HepG2 (cell line): ENCODE measurements around the gene PPP1R1B. TPM values are rescaled to one million over a fixed set of nuclear protein-coding genes. Genes with fewer than 3 reads are reported as not detected.
A peak's percentile ranks its signal among the peaks of the same experiment; 100 is the strongest.

ENCODE experiments used
- AHR ChIP-seq: IDR thresholded peaks from 2 replicates; pipeline ENCODE4 v1.6.1; 2018; ENCODE audit warnings: missing genetic modification reagents, missing compliant biosample characterization
- ATM ChIP-seq: fragments of 450-650 bp; IDR thresholded peaks from 2 replicates; pipeline ENCODE4 v1.7.1; 2017; ENCODE audit warnings: mild to moderate bottlenecking, borderline replicate concordance
- ERF ChIP-seq: IDR thresholded peaks from 2 replicates; pipeline ENCODE4 v1.6.1; 2018; ENCODE audit warnings: missing biosample characterization, missing genetic modification reagents
- MBD4 ChIP-seq: IDR thresholded peaks from 2 replicates; pipeline ENCODE4 v1.6.1; 2012; ENCODE audit warnings: low read length, inconsistent platforms, borderline replicate concordance
- MTA1 ChIP-seq: sonication (generic); formaldehyde crosslinking; IDR thresholded peaks from 2 replicates; pipeline ENCODE4 v1.4.0; 2020; ENCODE audit warnings: missing genetic modification reagents, mild to moderate bottlenecking, borderline replicate concordance
- NR1H2 ChIP-seq: sonication (generic); formaldehyde crosslinking; IDR thresholded peaks from 2 replicates; pipeline ENCODE4 v1.8.1; 2022; ENCODE audit warnings: low read depth, missing genetic modification reagents, borderline replicate concordance
- NR2F6 ChIP-seq, 2 experiments: IDR thresholded peaks; 2 replicates each; pipeline ENCODE4 v1.6.1; 2016; ENCODE audit warnings: antibody characterized with exemption in 1 of 2, mild to moderate bottlenecking in 1 of 2
- PHF8 ChIP-seq: sonication (generic); formaldehyde crosslinking; IDR thresholded peaks from 2 replicates; pipeline ENCODE4 v1.5.0; 2020; ENCODE audit warnings: missing genetic modification reagents
- RBM39 ChIP-seq: fragments of 200-400 bp; formaldehyde crosslinking; IDR thresholded peaks from one replicate; pipeline ENCODE4 v1.6.1; 2018; ENCODE audit warnings: antibody characterized with exemption, mild to moderate bottlenecking, low read depth, low read length; ENCODE audit not compliant: poor library complexity, severe bottlenecking
- RNF2 ChIP-seq: fragments of 450-650 bp; conservative IDR thresholded peaks from 2 replicates; pipeline ENCODE4 v1.6.1; 2016; ENCODE audit warnings: low read depth
- RNF219 ChIP-seq: sonication (generic); formaldehyde crosslinking; IDR thresholded peaks from 2 replicates; pipeline ENCODE4 v1.5.0; 2020; ENCODE audit warnings: mild to moderate bottlenecking, missing genetic modification reagents
- TBX3 ChIP-seq: fragments of 450-650 bp; IDR thresholded peaks from 2 replicates; pipeline ENCODE4 v1.6.1; 2017; ENCODE audit warnings: antibody characterized with exemption, mild to moderate bottlenecking, inconsistent platforms, borderline replicate concordance
- TEF ChIP-seq: sonication (generic); formaldehyde crosslinking; IDR thresholded peaks from 2 replicates; pipeline ENCODE4 v1.5.0; 2020; ENCODE audit warnings: missing genetic modification reagents
- TSC22D2 ChIP-seq: sonication (generic); formaldehyde crosslinking; IDR thresholded peaks from 2 replicates; pipeline ENCODE4 v1.5.1; 2020; ENCODE audit warnings: missing genetic modification reagents, mild to moderate bottlenecking, borderline replicate concordance
- ZBTB10 ChIP-seq: sonication (generic); formaldehyde crosslinking; IDR thresholded peaks from 2 replicates; pipeline ENCODE4 v1.4.0; 2020; ENCODE audit warnings: missing genetic modification reagents, borderline replicate concordance
- ZBTB33 ChIP-seq: sonication (generic); formaldehyde crosslinking; IDR thresholded peaks from 2 replicates; pipeline ENCODE4 v1.4.0; 2020; ENCODE audit warnings: missing genetic modification reagents
- ZFX ChIP-seq: sonication (generic); formaldehyde crosslinking; IDR thresholded peaks from 2 replicates; pipeline ENCODE4 v1.4.0; 2020; ENCODE audit warnings: mild to moderate bottlenecking, low read depth, missing genetic modification reagents, moderate library complexity
- ZNF260 ChIP-seq: sonication (generic); formaldehyde crosslinking; IDR thresholded peaks from 2 replicates; pipeline ENCODE4 v1.4.0; 2020; ENCODE audit warnings: missing genetic modification reagents, low read depth, mild to moderate bottlenecking, borderline replicate concordance
- ZNF607 ChIP-seq: sonication (generic); formaldehyde crosslinking; IDR thresholded peaks from 2 replicates; pipeline ENCODE4 v1.5.1; 2020; ENCODE audit warnings: missing genetic modification reagents, mild to moderate bottlenecking, borderline replicate concordance
- ZNF672 ChIP-seq: sonication (generic); formaldehyde crosslinking; IDR thresholded peaks from 2 replicates; pipeline ENCODE4 v1.8.1; 2022; ENCODE audit warnings: missing genetic modification reagents
- ZNF839 ChIP-seq: sonication (generic); formaldehyde crosslinking; IDR thresholded peaks from 2 replicates; pipeline ENCODE4 v1.4.0; 2020; ENCODE audit warnings: missing genetic modification reagents, mild to moderate bottlenecking, borderline replicate concordance
- polyA plus RNA-seq, 8 experiments: library from polyadenylated mRNA; depleted of rRNA in 3 of 8; stranded (reverse) in 7 of 8; unstranded in 1 of 8; fragments of >200 nt; fragmentation: Illumina TruSeq in 4 of 8; extraction: Trizol in 4 of 8; gene quantifications; 2 replicates each; pipeline versions ENCODE4 v1.2.1 to v1.2.3, GENCODE V29; 2011 to 2016; ENCODE audit warnings: low read depth in 4 of 8, missing spikeins in 1 of 8, mixed read lengths in 1 of 8; ENCODE audit not compliant: insufficient read depth in 1 of 8
- total RNA-seq, 5 experiments: library from RNA; depleted of rRNA; stranded (reverse); fragments of >200 nt; fragmentation: Illumina TruSeq; extraction: Trizol; gene quantifications; 2 replicates each; pipeline ENCODE4 v1.2.3, GENCODE V29; 2016; ENCODE audit warnings: low read depth in 1 of 5

PPP1R1B gene
- total and polyA plus RNA-seq, 2 of the 13 experiments (the other 11 are each of a cell fraction or from before 2014, with no cell fraction given), result 0.08 TPM; not detected in 1

GRCh38 chr17:39667945-39668924 lies 41.5 kb downstream of the PPP1R1B start, which contains the start of gene PNMT (continued):
- TF ChIP-seq RNF219 (CRISPR knock-in tag) (no peak), NR1H2 (CRISPR knock-in tag) (no peak), RBM39 (peak; percentile 72), TSC22D2 (CRISPR knock-in tag) (peak; percentile 91), ZBTB33 (peak; percentile 73), ATM (no peak), ZFX (peak; percentile 97), TBX3 (no peak), TEF (CRISPR knock-in tag) (no peak), NR2F6 (IDR thresholded peaks at IDR 0.05) (no peak), NR2F6 (CRISPR knock-in tag; IDR thresholded peaks at IDR 0.05) (peak; percentile 79), ZBTB10 (CRISPR knock-in tag) (0 out of 2 replicates have a peak, but pooled peaks have one; percentile 37), ZNF672 (CRISPR knock-in tag) (no peak), MBD4 (no peak), ZNF839 (CRISPR knock-in tag) (peak; percentile 47; the same call in 1 of the 2 replicates), RNF2 (peak; percentile 95), ZNF607 (CRISPR knock-in tag) (peak; percentile 79; the same call in 1 of the 2 replicates), ZNF260 (CRISPR knock-in tag) (no peak), AHR (CRISPR knock-in tag) (peak; percentile 76; the same call in 1 of the 2 replicates), PHF8 (CRISPR knock-in tag) (peak; percentile 77), ERF (CRISPR knock-in tag) (peak; percentile 32), MTA1 (peak; percentile 93)
